Uterus (tissue), 4 donors: ENCODE results near the gene WWOX. TPM values are rescaled to one million over a fixed set of nuclear protein-coding genes. Genes with fewer than 3 reads are reported as not detected.

ENCODE experiments used
- DNase-seq, 2 donors: peaks; one replicate each; pipeline ENCODE4 v3.0.0-alpha.2; 2019 to 2020
- H3K27ac ChIP-seq, 2 donors: fragments of 200-600 bp; sonication (generic); 1 replicate in 1 of 2; 2 replicates in 1 of 2; pipeline ENCODE4 v1.5.1; 2016 to 2018
- H3K27me3 ChIP-seq, 2 donors: fragments of 200-600 bp; sonication (generic); one replicate each; pipeline ENCODE4 v1.5.1; 2018 to 2019; ENCODE audit warnings: control low read depth in 1 of 2
- H3K36me3 ChIP-seq, 2 donors: fragments of 200-600 bp; sonication (generic); one replicate each; pipeline ENCODE4 v1.5.1; 2019; ENCODE audit warnings: control low read depth in 1 of 2
- H3K4me1 ChIP-seq, 2 donors: fragments of 200-600 bp; sonication (generic); one replicate each; pipeline ENCODE4 v1.5.1; 2018 to 2019; ENCODE audit warnings: control low read depth in 1 of 2
- H3K4me3 ChIP-seq, 2 donors: fragments of 200-600 bp; sonication (generic); 1 replicate in 1 of 2; 2 replicates in 1 of 2; pipeline ENCODE4 v1.5.1; 2018 to 2019; ENCODE audit warnings: mild to moderate bottlenecking in 1 of 2
- H3K9me3 ChIP-seq, 2 donors: fragments of 200-600 bp; sonication (generic); one replicate each; pipeline ENCODE4 v1.5.1; 2019; ENCODE audit warnings: control low read depth in 1 of 2
- POLR2A ChIP-seq, 2 donors: fragments of 450-650 bp; IDR thresholded peaks; one replicate each; pipeline ENCODE4 v1.6.1; 2016; ENCODE audit warnings: antibody characterized with exemption in 2 of 2, mild to moderate bottlenecking in 1 of 2, moderate library complexity in 1 of 2
- intact Hi-C: fragments of 100-400 bp; cut with DNase I; formaldehyde crosslinking; loops from one replicate; pipeline ENCODE4 v1.15.1; 2023; ENCODE audit warnings: low total_unique reads
- total RNA-seq, 4 donors: library from RNA; depleted of rRNA in 3 of 4; stranded (reverse); fragments of >200 nt in 3 of 4; gene quantifications; one replicate each; pipeline versions ENCODE4 v1.1.0 to v1.2.4, GENCODE V29; 2014 to 2023
- TF ChIP-seq, protein P1 (sequence below), 4 experiments: fragments of 200-600 bp in 2 of 4; fragments of 450-650 bp in 2 of 4; sonication (generic) in 2 of 4; IDR thresholded peaks; one replicate each; pipeline ENCODE4 v1.5.1; 2016 to 2019; ENCODE audit warnings: antibody characterized with exemption in 4 of 4, mild to moderate bottlenecking in 2 of 4, moderate library complexity in 1 of 4
- donor health status: DM: yes; HTN: yes; CAD: no.

WWOX gene
- total RNA-seq, 4 donors from 2014 or later = 34.1 to 99.9 (median 55.8) TPM

DNA sequence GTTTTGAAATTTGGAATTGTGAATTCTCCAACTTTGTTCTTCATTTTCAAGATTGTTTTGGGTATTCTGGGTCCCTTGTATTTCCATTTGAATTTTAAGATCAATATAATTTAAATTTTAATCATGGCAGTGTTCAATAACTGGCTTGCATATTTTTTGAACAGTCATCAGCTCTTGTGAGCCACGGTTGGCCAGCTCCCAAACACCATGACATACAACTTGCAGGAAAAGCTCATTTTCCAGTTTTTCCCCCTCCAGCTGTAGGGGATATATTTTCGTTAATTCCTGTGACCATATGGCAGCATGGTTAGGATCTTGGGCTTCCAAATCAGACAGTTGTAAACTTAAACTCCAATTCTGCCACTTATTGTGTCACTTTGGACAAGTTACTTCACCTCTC is 690.1 kb downstream of the WWOX start:
- no peak overlapping the region for H3K27ac ChIP-seq
- no peaks in the 10 kb centered on the region for H3K27me3 ChIP-seq
- no peaks in the 10 kb centered on the region for H3K4me1 ChIP-seq
- TF ChIP-seq POLR2A (IDR thresholded peaks at IDR 0.05) = no peak
- TF ChIP-seq, protein P1, sequence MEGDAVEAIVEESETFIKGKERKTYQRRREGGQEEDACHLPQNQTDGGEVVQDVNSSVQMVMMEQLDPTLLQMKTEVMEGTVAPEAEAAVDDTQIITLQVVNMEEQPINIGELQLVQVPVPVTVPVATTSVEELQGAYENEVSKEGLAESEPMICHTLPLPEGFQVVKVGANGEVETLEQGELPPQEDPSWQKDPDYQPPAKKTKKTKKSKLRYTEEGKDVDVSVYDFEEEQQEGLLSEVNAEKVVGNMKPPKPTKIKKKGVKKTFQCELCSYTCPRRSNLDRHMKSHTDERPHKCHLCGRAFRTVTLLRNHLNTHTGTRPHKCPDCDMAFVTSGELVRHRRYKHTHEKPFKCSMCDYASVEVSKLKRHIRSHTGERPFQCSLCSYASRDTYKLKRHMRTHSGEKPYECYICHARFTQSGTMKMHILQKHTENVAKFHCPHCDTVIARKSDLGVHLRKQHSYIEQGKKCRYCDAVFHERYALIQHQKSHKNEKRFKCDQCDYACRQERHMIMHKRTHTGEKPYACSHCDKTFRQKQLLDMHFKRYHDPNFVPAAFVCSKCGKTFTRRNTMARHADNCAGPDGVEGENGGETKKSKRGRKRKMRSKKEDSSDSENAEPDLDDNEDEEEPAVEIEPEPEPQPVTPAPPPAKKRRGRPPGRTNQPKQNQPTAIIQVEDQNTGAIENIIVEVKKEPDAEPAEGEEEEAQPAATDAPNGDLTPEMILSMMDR (IDR thresholded peaks at IDR 0.05) = no peak
- no peaks in the 10 kb centered on the region for H3K9me3 ChIP-seq
- no peak for DNase-seq
- intact Hi-C loops = no loop called here
- H3K4me3 ChIP-seq = no peak overlapping the region
- no peaks in the 10 kb centered on the region for H3K36me3 ChIP-seq

DNA sequence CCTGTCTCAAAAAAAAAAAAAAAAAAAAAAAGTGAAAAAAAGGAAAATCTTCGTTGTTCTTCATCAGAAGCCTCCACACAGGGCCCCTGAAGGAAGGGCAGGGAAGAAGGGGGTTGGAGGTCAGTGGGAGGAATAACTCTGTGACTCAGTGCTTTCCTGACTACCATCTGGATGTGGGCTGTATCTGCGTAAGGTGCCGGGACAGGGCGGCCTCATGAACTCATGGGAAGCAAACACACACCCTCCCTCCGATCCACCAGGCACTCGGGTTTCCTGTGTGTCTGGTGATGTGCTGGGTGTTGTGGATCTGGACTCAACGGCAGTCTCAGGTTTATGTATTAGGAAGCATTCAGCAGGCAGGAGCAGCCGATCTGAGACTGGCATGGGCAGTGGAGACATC is 691.6 kb downstream of the WWOX start:
- no peak for DNase-seq
- H3K4me3 ChIP-seq = no peak overlapping the region
- intact Hi-C loops = no loop called here
- H3K9me3 ChIP-seq = no peaks in the 10 kb centered on the region
- no peak for TF ChIP-seq POLR2A (IDR thresholded peaks at IDR 0.05)
- TF ChIP-seq, protein P1 (IDR thresholded peaks at IDR 0.05) = no peak
- no peaks in the 10 kb centered on the region for H3K4me1 ChIP-seq
- H3K27me3 ChIP-seq = no peaks in the 10 kb centered on the region
- no peaks in the 10 kb centered on the region for H3K36me3 ChIP-seq
- H3K27ac ChIP-seq = no peak overlapping the region

DNA sequence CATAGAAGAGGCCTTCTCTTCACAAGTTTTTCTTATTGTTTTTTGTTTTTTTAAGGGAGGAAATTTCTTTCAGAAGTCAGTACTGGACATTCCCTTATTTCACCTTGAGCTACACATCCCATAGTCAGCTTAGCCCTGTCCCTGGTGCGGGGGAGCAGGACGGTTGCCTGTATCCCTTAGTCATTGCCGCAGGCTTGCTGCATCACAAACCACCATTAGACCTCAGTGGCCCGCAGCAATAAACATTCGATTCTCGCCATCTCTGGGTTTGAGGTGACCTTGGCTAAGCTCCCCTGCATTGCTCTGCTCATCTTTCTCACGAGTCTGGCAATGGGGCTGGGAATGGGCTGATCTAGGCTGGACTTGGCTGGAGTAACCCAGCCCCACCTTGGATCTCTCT is 692.5 kb downstream of the WWOX start:
- H3K27me3 ChIP-seq = no peaks in the 10 kb centered on the region
- no peaks in the 10 kb centered on the region for H3K9me3 ChIP-seq
- H3K4me1 ChIP-seq = no peaks in the 10 kb centered on the region
- no peaks in the 10 kb centered on the region for H3K36me3 ChIP-seq
- no peak for DNase-seq
- TF ChIP-seq, protein P1 (IDR thresholded peaks at IDR 0.05) = no peak
- TF ChIP-seq POLR2A (IDR thresholded peaks at IDR 0.05) = no peak
- intact Hi-C loops = no loop called here
- no peak overlapping the region for H3K4me3 ChIP-seq
- H3K27ac ChIP-seq = no peak overlapping the region

DNA sequence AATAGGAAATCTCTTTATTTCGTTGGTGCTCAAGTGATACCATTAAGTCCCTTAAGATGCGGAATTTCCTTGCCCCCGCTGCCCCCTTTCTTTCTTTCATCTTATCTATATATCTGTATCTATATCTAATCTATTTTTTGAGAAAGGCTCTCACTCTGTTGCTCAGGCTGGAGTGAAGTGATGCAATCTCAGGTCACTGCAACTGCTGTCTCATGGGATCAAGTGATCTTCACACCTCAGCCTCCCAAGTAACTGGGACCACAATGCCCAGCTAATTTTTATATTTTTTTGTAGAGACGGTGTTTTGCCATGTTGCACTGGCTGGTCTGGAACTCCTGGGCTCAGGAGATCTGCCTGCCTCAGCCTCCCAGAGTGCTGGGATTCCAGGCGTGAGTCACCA is 693.5 kb downstream of the WWOX start:
- TF ChIP-seq, protein P1 (IDR thresholded peaks at IDR 0.05) = no peak
- TF ChIP-seq POLR2A (IDR thresholded peaks at IDR 0.05) = no peak
- Histone ChIP-seq H3K9me3 (no peaks in the 10 kb centered on the region), H3K4me1 (no peaks in the 10 kb centered on the region), H3K36me3 (no peaks in the 10 kb centered on the region), H3K27me3 (no peaks in the 10 kb centered on the region), H3K4me3 (no peak overlapping the region), H3K27ac (no peak overlapping the region)
- no peak for DNase-seq
- intact Hi-C loops = no loop called here

DNA sequence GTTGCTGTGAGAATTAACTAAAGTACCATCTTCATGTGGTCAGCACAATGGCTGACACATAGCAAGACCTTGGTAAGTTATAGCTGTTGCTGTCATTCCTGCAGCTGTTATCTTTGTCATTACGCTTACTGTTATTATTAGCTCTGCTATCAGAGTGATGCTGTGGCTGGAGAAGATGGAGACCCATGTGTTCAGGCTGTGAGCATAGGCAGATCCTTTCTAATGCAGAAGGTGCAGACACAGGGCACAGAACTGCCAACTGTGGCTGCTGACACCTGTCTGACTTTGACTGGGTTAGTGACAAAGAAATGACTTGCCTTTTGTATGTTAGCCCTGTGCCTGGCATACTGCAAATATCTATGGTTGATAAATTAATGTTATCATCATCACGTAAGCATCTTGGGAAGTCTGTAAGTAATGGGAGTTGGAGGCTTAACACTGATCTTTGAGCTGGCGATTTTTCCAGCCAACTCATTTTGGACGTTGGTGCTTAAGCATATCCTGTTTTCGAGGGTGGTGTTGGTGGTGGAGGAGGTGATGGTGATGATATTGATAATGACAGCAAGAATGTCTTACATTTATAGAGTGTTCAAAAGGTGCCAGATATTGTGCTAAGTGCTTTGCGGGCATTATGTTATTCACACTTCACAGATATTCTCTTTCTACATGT is 695.3 kb downstream of the WWOX start:
- DNase-seq = no peak
- intact Hi-C loops = no loop called here

More for the DNA sequence above, 695.3 kb downstream of the WWOX start:
- Histone ChIP-seq H3K4me1 (no peaks in the 10 kb centered on the region), H3K36me3 (no peaks in the 10 kb centered on the region), H3K4me3 (no peak overlapping the region), H3K9me3 (no peaks in the 10 kb centered on the region), H3K27me3 (no peaks in the 10 kb centered on the region), H3K27ac (no peak overlapping the region)
- TF ChIP-seq POLR2A (IDR thresholded peaks at IDR 0.05) = no peak
- TF ChIP-seq, protein P1 (IDR thresholded peaks at IDR 0.05) = no peak
